Activated T-helper 1 cell treated with anti-CD3 and anti-CD28 coated beads, Interleukin-12 subunit alpha, Interleukin-12 subunit beta, Interleukin-2, Interleukin-4 antibody, amounts not matched to agents 30 ng/mL and 10 ng/mL and 1 ng/mL, durations not matched to agents 14 hours and 24 hours and 36 hours (primary cell): Measurements from ENCODE around the gene PZP. TPM values are rescaled to one million over a fixed set of nuclear protein-coding genes. Genes with fewer than 3 reads are reported as not detected.

Experiments used
- DNase-seq: peaks from one replicate; pipeline ENCODE4 v3.0.0; 2021; ENCODE audit warnings: low spot score
- H3K27ac Mint-ChIP-seq: one replicate; pipeline ENCODE4 v1.8.0; 2021; ENCODE audit warnings: mild to moderate bottlenecking, mixed read lengths
- H3K27me3 Mint-ChIP-seq: one replicate; pipeline ENCODE4 v1.8.0; 2022; ENCODE audit warnings: mild to moderate bottlenecking, moderate library complexity, mixed read lengths; ENCODE audit not compliant: insufficient read depth
- H3K36me3 Mint-ChIP-seq: one replicate; pipeline ENCODE4 v1.8.0; 2021; ENCODE audit warnings: low read depth, mixed read lengths
- H3K4me1 Mint-ChIP-seq: one replicate; pipeline ENCODE4 v1.8.0; 2021; ENCODE audit warnings: low read depth, mixed read lengths
- H3K4me3 Mint-ChIP-seq: one replicate; pipeline ENCODE4 v1.8.0; 2021; ENCODE audit warnings: mild to moderate bottlenecking, moderate library complexity, mixed read lengths
- H3K9me3 Mint-ChIP-seq: one replicate; pipeline ENCODE4 v1.8.0; 2021; ENCODE audit warnings: mixed read lengths
- intact Hi-C: fragments of 100-400 bp; cut with micrococcal nuclease; formaldehyde crosslinking; loops from one replicate; pipeline ENCODE4 v1.15.1; 2024
- total RNA-seq: library from RNA; stranded (reverse); gene quantifications from 2 replicates; pipeline ENCODE4 v1.2.3, GENCODE V29; 2022

Gene PZP
- total RNA-seq, 1 donor from 2014 or later = not detected

DNA sequence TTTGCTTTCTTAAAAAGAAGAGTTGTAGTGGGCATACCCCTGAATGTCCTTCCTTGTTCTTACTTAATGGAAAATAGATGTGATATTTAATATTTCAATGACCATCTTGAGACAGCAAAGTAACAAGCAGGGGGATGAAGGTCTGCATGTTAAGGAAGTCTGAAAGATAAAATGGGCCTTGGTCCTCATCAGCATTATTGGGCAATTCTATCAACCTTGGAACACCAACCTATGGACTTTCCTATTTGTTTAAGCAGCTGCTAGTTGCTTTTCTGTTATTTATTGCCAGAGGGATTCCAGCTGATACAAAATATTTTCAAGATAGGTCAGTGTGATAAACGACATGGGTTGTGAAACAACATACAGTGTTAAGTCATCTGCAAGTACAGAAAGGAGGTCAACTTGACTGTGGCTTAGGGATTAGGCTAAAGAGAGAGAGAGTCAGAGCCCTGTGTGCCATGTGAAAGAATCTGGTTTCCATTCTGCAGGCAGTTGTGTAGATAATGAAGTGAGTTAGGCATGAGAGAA, 76.1 kb downstream of the PZP start:
- Mint-ChIP-seq H3K27me3 (peaks cover 5% of the 10 kb centered on the region), H3K27ac (no peak overlapping the region), H3K4me1 (no peaks in the 10 kb centered on the region), H3K9me3 (no peaks in the 10 kb centered on the region), H3K36me3 (no peaks in the 10 kb centered on the region), H3K4me3 (no peak overlapping the region)
- intact Hi-C loops = no loop called here
- no peak for DNase-seq

DNA sequence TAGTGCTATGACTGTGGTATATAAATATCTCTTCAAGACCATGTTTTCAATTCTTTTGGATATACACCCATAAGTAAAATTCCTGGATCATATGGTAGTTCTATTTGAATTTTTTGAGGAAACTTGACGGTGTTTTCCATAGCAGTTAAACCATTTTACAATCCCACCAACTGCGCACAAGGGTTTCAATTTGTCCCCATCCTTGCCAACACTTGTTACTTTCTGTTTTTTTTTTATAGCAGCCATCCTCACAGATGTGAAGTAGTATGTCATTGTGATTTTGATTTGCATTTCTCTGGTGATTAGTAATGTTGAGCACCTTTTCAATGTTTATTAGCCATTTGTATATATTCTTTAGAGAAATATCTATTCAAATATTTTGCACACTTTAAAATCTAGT, 78.0 kb downstream of the PZP start:
- Mint-ChIP-seq H3K27ac (no peak overlapping the region), H3K4me1 (no peaks in the 10 kb centered on the region), H3K36me3 (no peaks in the 10 kb centered on the region), H3K9me3 (no peaks in the 10 kb centered on the region), H3K27me3 (peaks cover 5% of the 10 kb centered on the region), H3K4me3 (no peak overlapping the region)
- DNase-seq = no peak
- intact Hi-C loops = no loop called here

DNA sequence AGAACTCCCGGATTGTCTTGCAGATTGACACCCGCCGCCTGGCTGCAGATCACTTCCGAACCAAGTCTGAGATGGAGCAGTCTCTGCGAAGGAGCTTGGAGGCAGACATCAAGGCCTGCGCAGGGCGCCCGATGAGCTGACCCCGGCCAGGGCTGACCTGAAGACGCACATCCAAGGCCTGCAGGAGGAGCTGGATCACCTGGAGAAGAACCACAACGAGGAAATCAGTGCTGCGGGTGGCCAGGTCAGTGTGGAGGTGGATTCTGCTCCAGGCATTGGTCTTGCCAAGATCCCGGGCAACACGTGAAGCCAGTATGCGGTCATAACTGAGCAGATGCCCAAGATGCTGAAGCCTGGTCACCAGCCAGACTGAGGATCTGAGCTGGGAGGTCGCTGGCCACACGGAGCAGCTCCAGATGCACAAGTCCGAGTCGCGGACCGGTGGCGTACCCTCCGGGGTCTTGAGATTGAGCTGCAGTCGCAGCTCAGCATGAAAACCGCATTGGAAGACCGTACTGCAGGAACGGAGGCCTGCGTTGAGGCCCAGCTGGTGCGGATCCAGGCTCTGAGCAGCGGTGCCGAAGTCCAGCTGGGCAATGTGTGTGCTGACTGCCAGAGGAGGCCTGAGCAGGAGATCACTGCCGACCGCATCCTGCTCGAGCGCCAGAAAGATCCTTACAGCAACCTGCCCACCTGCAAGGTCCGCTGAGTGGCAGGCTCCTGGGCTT, 80.1 kb downstream of the PZP start:
- Mint-ChIP-seq H3K36me3 (no peaks in the 10 kb centered on the region), H3K27ac (no peak overlapping the region), H3K27me3 (no peaks in the 10 kb centered on the region), H3K4me3 (no peak overlapping the region), H3K4me1 (no peaks in the 10 kb centered on the region), H3K9me3 (no peaks in the 10 kb centered on the region)
- no peak for DNase-seq
- intact Hi-C loops = no loop called here

DNA sequence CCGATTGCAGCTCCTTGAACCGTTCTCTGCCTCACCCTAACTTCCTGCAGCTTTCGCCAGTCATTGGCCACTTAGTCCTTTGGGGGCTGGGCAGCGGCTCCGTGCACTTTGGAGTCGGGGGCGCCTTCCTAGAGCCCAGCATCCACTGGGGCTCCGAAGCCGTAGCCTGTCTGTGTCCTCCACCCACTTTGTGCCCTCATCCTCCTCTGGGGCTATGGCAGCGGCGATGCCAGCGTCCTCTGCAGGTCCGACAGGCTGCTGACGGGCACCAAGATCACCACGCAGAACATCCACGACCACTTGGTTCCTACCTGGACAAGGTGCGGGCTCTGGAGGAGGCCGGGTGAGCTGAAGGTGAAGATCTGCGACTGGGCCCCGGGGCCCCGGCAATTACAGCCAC, 80.7 kb downstream of the PZP start:
- no peak for DNase-seq
- H3K4me1 Mint-ChIP-seq = no peaks in the 10 kb centered on the region
- H3K27me3 Mint-ChIP-seq = no peaks in the 10 kb centered on the region
- intact Hi-C loops = no loop called here
- no peaks in the 10 kb centered on the region for H3K36me3 Mint-ChIP-seq
- H3K9me3 Mint-ChIP-seq = no peaks in the 10 kb centered on the region
- no peak overlapping the region for H3K27ac Mint-ChIP-seq
- H3K4me3 Mint-ChIP-seq = no peak overlapping the region

DNA sequence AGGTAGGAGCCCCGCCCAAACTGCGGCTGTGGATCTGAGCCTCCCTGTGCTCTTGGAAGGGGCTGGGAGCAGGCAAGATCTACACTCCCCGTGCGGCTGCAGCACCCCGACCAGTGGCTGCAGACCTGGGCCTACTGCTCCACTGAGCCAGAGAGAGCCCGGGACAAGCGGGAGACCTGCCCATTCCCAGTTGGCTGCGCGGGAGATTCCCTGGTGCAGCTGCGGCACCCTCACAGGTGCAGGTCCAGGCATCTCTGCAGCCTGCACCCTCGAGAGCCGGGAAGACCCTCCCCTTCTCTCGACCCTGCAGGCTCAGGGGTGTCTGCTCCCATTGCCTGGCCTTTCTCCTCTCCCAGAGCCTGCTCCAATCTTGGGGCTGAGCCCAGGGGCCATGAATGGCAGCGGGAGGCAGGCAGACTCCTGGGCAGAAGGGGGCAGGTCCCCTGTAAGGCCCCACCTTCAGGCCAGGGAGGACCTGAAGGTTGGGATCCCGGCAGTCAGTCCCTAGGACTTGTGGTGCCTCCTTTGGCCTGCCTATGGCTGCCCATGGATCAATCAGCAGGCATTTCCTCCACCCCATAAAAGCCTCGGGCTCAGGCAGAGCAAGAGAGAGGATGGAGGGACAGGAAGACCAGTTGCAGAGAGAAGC, 83.7 kb downstream of the PZP start:
- DNase-seq = no peak
- Mint-ChIP-seq H3K27ac (no peak overlapping the region), H3K9me3 (no peaks in the 10 kb centered on the region), H3K4me1 (no peaks in the 10 kb centered on the region), H3K27me3 (no peaks in the 10 kb centered on the region), H3K4me3 (no peak overlapping the region), H3K36me3 (no peaks in the 10 kb centered on the region)
- intact Hi-C loops = no loop called here

DNA sequence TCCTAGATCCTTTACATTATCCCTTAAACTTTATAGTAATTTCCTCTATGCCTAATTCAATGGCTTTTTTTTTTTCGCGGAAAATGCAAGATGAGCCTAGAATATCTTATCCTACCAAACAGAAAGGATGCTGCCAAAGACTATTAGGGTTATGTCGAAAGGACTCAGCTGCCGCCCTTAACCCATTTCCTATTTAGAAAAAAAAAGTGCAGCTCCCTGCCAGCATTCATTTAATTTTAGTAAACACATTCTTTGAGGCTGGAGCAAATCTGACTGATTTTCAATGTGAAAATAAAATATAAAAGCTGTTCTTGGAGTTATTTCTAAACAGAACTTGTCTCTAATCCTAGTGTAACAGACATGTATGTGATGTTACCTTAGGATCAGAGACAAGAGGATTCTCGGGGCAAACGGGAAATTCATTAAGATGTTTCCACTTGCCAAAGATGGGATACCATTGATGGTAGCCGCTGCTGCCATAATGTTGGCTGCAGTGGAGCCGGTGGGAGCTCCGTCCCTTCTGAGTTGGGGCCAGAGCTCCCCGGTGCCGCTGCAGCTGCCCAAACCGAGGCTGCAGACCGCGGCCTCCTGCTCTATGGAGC, 84.3 kb downstream of the PZP start:
- DNase-seq = no peak
- Mint-ChIP-seq H3K4me3 (no peak overlapping the region), H3K36me3 (no peaks in the 10 kb centered on the region), H3K4me1 (no peaks in the 10 kb centered on the region), H3K9me3 (no peaks in the 10 kb centered on the region), H3K27me3 (no peaks in the 10 kb centered on the region), H3K27ac (no peak overlapping the region)
- intact Hi-C loops = no loop called here

DNA sequence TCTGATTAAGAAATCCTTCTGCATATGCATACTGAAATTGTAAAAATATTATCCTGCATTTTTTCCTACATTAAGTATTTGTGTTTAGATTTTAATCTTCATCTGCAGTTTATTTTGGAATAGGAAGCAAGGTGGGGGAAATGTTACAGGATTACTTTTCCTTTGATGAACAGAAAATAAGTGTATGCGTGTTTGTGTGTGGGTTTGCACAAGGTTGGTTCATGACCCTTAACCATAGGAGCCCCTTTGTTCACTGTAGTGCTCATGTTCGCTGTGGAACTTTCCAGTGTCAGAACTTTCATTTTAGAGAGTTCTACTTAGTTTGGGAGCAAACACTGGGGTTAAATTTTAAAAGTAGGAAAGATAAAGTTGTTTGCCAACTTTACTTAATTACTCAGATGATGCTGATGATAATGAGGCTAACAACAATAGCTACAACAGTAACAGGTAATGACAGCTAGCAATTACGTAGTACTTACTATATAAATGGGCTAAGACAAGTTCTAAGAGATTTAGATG, 86.0 kb downstream of the PZP start:
- Mint-ChIP-seq H3K27ac (no peak overlapping the region), H3K36me3 (no peaks in the 10 kb centered on the region), H3K4me1 (no peaks in the 10 kb centered on the region), H3K9me3 (no peaks in the 10 kb centered on the region), H3K4me3 (no peak overlapping the region), H3K27me3 (no peaks in the 10 kb centered on the region)
- intact Hi-C loops = no loop called here
- DNase-seq = no peak

DNA sequence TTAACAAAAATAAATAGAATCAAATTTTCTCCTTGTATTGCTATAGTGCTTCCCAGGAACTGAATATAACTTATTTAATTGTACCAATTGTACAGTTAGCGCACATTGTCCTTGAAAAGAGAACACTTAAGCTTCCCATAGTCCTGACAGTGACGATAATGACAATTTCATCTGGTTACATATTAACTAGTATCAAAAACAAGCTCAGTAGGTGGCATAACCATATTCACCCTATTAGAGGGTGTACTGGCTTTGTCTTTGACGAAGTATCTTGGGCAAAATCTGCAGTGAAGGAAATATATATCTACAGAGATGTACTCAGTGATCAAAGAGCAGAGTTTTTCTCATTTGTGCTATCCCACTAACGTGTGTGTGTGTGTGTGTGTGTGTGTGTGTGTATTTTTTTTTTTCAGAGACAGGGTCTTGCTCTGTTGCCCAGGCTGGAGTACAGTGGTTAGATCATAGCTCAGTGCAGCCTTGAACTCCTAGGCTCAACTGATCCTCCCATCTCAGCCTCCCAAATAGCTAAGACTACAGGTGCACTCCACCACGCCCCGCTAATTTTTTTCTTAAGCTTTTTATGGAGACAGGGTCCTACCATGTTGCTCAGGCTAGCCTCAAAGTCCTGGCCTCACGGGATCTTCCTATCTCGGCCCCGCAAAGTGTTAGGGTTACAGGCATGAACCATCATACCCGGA, 87.6 kb downstream of the PZP start:
- DNase-seq = no peak

DNA sequence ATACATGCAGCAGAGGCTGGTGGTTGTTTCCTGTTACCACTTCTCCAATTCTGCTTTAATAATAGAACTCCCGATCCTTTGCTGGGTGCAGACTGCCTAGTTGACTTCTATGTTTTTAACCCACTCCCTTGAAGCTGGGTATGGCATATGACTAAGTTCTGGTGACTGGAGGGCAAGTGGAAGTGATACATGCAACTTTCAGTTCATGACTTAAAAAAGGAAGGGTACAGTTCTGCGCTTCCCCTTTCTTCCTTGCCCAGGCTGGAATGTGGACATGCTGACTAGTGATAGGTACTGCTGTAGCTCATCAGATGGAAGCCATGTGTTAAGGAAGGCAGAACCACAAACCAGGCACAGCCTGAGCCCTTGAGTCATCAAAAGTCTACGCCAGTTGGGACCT, 90.0 kb downstream of the PZP start:
- H3K36me3 Mint-ChIP-seq = no peaks in the 10 kb centered on the region
- no peaks in the 10 kb centered on the region for H3K9me3 Mint-ChIP-seq
- intact Hi-C loops = no loop called here
- H3K4me1 Mint-ChIP-seq = peaks cover 11% of the 10 kb centered on the region
- H3K4me3 Mint-ChIP-seq = no peak overlapping the region
- H3K27ac Mint-ChIP-seq = no peak overlapping the region
- no peaks in the 10 kb centered on the region for H3K27me3 Mint-ChIP-seq
- no peak for DNase-seq

More for the DNA sequence above, 87.6 kb downstream of the PZP start:
- no peaks in the 10 kb centered on the region for H3K9me3 Mint-ChIP-seq
- H3K27me3 Mint-ChIP-seq = no peaks in the 10 kb centered on the region
- H3K4me1 Mint-ChIP-seq = peaks cover 11% of the 10 kb centered on the region
- H3K4me3 Mint-ChIP-seq = no peak overlapping the region
- no peak overlapping the region for H3K27ac Mint-ChIP-seq
- intact Hi-C loops = no loop called here
- H3K36me3 Mint-ChIP-seq = no peaks in the 10 kb centered on the region

DNA sequence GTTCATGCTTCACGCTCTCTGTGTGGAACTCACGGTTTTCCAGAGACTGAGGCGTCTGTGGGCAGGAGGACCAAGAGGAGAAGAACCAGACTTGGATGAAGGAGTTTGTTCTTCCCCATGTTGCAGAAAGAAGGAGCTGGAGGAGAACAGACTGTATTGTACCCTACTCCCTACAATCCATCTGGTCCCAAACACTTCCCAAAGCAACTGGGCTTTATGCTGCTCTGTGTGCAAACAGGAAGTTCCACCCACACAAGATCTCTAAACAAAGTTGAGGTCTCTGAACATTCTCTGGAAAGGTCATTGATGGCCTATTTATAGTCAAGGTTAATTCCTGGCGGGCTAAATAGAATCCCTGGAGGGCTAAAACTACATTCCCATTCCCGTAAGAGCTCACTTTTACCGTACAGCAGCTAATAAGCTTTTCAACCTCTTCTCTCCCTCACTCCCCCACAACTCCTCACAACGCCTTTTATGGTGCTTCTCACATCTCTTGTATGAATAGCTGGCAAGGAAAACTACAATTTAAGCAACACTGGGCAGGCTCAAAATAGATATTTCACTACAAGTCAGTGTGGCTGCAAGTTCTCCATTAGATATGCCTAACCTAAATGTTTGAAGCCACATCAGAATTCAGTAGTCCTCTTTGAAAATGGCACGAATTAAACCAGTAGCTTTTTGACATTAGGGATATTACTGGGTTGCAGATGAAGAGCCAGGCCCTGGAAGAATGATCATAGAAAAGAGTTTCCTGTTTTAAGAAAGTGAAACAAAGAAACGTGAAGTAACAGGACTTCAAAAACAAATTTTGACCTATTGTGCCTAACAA, 92.2 kb downstream of the PZP start, which contains the start of gene A2M:
TSS of gene A2M (minus strand) at position 189 of the 829 bp plus-strand sequence. CDS start at position 119, 70 bp downstream.
- peaks cover 11% of the 10 kb centered on the region for H3K4me1 Mint-ChIP-seq
- peaks cover 3% of the 10 kb centered on the region for H3K27me3 Mint-ChIP-seq
- intact Hi-C loops = no loop called here
- H3K4me3 Mint-ChIP-seq = no peak within 1 kb of the TSS
- H3K9me3 Mint-ChIP-seq = no peaks in the 10 kb centered on the region
- H3K27ac Mint-ChIP-seq = no peak within 1 kb of the TSS
- no peaks in the 10 kb centered on the region for H3K36me3 Mint-ChIP-seq
- DNase-seq = no peak

DNA sequence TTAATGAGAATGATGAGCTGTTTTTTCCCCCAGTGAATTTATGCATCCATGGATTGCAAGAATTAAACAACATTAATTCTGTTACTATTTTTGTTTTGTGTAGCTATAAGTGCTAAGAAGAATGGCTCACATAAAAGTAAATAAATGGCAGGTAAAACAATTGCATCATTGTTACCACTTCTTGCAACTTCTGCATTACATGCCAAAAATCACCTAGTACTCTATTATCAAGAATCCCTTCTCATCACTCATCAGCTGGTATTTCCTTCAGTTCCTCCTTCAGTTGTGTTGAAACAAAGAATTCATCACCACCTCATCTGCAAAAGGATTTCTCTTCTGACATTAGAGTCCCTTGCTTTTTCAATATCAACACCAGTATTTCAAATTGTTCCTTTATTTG, 93.2 kb downstream of the PZP start:
- H3K27me3 Mint-ChIP-seq = peaks cover 3% of the 10 kb centered on the region
- no peaks in the 10 kb centered on the region for H3K36me3 Mint-ChIP-seq
- no peaks in the 10 kb centered on the region for H3K9me3 Mint-ChIP-seq
- no peak overlapping the region for H3K27ac Mint-ChIP-seq
- DNase-seq = no peak
- intact Hi-C loops = no loop called here
- peaks cover 11% of the 10 kb centered on the region for H3K4me1 Mint-ChIP-seq
- H3K4me3 Mint-ChIP-seq = no peak overlapping the region

DNA sequence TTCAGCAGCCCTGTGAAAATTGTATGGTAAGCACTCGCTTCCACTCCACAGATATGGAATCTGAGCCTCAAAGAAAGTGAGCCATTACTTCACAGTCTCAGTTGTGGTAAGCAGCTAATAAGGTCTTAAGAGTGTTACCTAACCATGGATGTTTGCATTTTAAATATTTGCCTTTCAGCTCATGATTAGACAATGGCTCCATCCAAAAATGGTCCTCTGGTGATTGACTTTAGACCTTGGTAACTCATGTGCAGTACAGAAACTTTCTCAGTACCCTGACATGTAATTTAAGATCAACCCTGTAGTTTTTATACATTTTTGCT, 94.2 kb downstream of the PZP start:
- intact Hi-C loops = no loop called here
- H3K4me1 Mint-ChIP-seq = peaks cover 11% of the 10 kb centered on the region
- no peak overlapping the region for H3K4me3 Mint-ChIP-seq
- no peak overlapping the region for H3K27ac Mint-ChIP-seq
- H3K27me3 Mint-ChIP-seq = peaks cover 3% of the 10 kb centered on the region
- no peaks in the 10 kb centered on the region for H3K36me3 Mint-ChIP-seq
- no peaks in the 10 kb centered on the region for H3K9me3 Mint-ChIP-seq
- DNase-seq = no peak
